H9 (cell line): ENCODE data around the gene CXCL12. TPM values are rescaled to one million over a fixed set of nuclear protein-coding genes. Genes with fewer than 3 reads are reported as not detected.

Source experiments
- DNase-seq: peaks from one replicate; pipeline ENCODE4 v3.0.0-alpha.2; 2017
- H2AFZ ChIP-seq: one replicate; pipeline ENCODE4 v1.6.1; 2013; ENCODE audit warnings: mild to moderate bottlenecking, low read length, control low read depth, moderate library complexity
- H2AK5ac ChIP-seq: 2 replicates; pipeline ENCODE4 v1.6.1; 2013; ENCODE audit warnings: low read length, control low read depth, mixed read lengths; ENCODE audit not compliant: insufficient read length
- H2BK120ac ChIP-seq: one replicate; pipeline ENCODE4 v1.6.1; 2013; ENCODE audit warnings: low read depth, mild to moderate bottlenecking, low read length, control low read depth, inconsistent platforms; ENCODE audit not compliant: poor library complexity, severe bottlenecking
- H2BK12ac ChIP-seq: 2 replicates; pipeline ENCODE4 v1.6.1; 2013; ENCODE audit warnings: low read length, control low read depth, mixed read lengths, low read depth; ENCODE audit not compliant: insufficient read length
- H2BK15ac ChIP-seq: 2 replicates; pipeline ENCODE4 v1.6.1; 2013; ENCODE audit warnings: low read depth, low read length, control low read depth
- H2BK20ac ChIP-seq: one replicate; pipeline ENCODE4 v1.6.1; 2013; ENCODE audit warnings: low read depth, mild to moderate bottlenecking, low read length, control low read depth, inconsistent platforms; ENCODE audit not compliant: poor library complexity, severe bottlenecking
- H2BK5ac ChIP-seq: 2 replicates; pipeline ENCODE4 v1.6.1; 2013; ENCODE audit warnings: low read length, control low read depth, mixed read lengths; ENCODE audit not compliant: insufficient read length
- H3K14ac ChIP-seq: 2 replicates; pipeline ENCODE4 v1.6.1; 2013; ENCODE audit warnings: low read length, control low read depth; ENCODE audit not compliant: insufficient read depth
- H3K18ac ChIP-seq: 2 replicates; pipeline ENCODE4 v1.6.1; 2013; ENCODE audit warnings: low read depth, mild to moderate bottlenecking, mixed read lengths, low read length, control low read depth; ENCODE audit not compliant: insufficient read length
- H3K23ac ChIP-seq: 2 replicates; pipeline ENCODE4 v1.6.1; 2013; ENCODE audit warnings: low read length, control low read depth, mixed read lengths, low read depth; ENCODE audit not compliant: insufficient read length
- H3K23me2 ChIP-seq: 2 replicates; pipeline ENCODE4 v1.6.1; 2013; ENCODE audit warnings: low read depth, mild to moderate bottlenecking, mixed read lengths, low read length, control low read depth; ENCODE audit not compliant: insufficient read length, poor library complexity, severe bottlenecking
- H3K27ac ChIP-seq: 2 replicates; pipeline ENCODE4 v1.5.1; 2013; ENCODE audit warnings: low read length, control low read depth, mixed read lengths, low read depth; ENCODE audit not compliant: insufficient read length
- H3K27me3 ChIP-seq: 2 replicates; pipeline ENCODE4 v1.6.1; 2013; ENCODE audit warnings: low read length, control low read depth, inconsistent platforms; ENCODE audit not compliant: insufficient read depth
- H3K4ac ChIP-seq: 2 replicates; pipeline ENCODE4 v1.6.1; 2013; ENCODE audit warnings: low read depth, mild to moderate bottlenecking, control low read depth, inconsistent platforms, low read length, moderate library complexity
- H3K4me1 ChIP-seq: 2 replicates; pipeline ENCODE4 v1.6.1; 2013; ENCODE audit warnings: low read length, control low read depth, inconsistent platforms; ENCODE audit not compliant: insufficient read depth
- H3K4me2 ChIP-seq: 2 replicates; pipeline ENCODE4 v1.6.1; 2013; ENCODE audit warnings: low read length, control low read depth, mixed read lengths; ENCODE audit not compliant: insufficient read length, insufficient read depth
- H3K56ac ChIP-seq: 2 replicates; pipeline ENCODE4 v1.6.1; 2013; ENCODE audit warnings: low read depth, mild to moderate bottlenecking, mixed read lengths, low read length, control low read depth; ENCODE audit not compliant: insufficient read length
- H3K79me1 ChIP-seq: 2 replicates; pipeline ENCODE4 v1.6.1; 2013; ENCODE audit warnings: low read depth, mild to moderate bottlenecking, moderate library complexity, low read length, control low read depth, inconsistent platforms; ENCODE audit not compliant: insufficient read depth, poor library complexity, severe bottlenecking
- H3K79me2 ChIP-seq: 2 replicates; pipeline ENCODE4 v1.6.1; 2013; ENCODE audit warnings: low read length, control low read depth, inconsistent platforms; ENCODE audit not compliant: insufficient read depth
- H3K9ac ChIP-seq: 2 replicates; pipeline ENCODE4 v1.6.1; 2013; ENCODE audit warnings: low read length, control low read depth, mixed read lengths; ENCODE audit not compliant: insufficient read length; ENCODE audit errors: extremely low read depth
- H3K9me3 ChIP-seq: one replicate; pipeline ENCODE4 v1.6.1; 2013; ENCODE audit warnings: low read depth, low read length, inconsistent platforms; ENCODE audit not compliant: control insufficient read depth
- H3T11ph ChIP-seq: one replicate; pipeline ENCODE4 v1.6.1; 2013; ENCODE audit warnings: mild to moderate bottlenecking, low read length, control low read depth, inconsistent platforms
- H4K20me1 ChIP-seq: one replicate; pipeline ENCODE4 v1.6.1; 2013; ENCODE audit not compliant: control insufficient read depth, insufficient read length, insufficient read depth
- H4K5ac ChIP-seq: 2 replicates; pipeline ENCODE4 v1.6.1; 2013; ENCODE audit warnings: low read depth, mild to moderate bottlenecking, mixed read lengths, low read length, control low read depth; ENCODE audit not compliant: insufficient read length
- H4K8ac ChIP-seq: replicated peaks from 2 replicates; pipeline ENCODE4 v1.6.1; 2013; ENCODE audit warnings: low read length, control low read depth, mixed read lengths, low read depth; ENCODE audit not compliant: insufficient read length
- H4K91ac ChIP-seq: 2 replicates; pipeline ENCODE4 v1.6.1; 2013; ENCODE audit warnings: low read depth, mild to moderate bottlenecking, moderate library complexity, mixed read lengths, low read length, control low read depth; ENCODE audit not compliant: insufficient read length
- H3K27ac Mint-ChIP-seq, 3 experiments: 2 replicates in 2 of 3; 3 replicates in 1 of 3; pipeline ENCODE4 v1.8.0; 2020 to 2021; ENCODE audit warnings: mixed read lengths in 3 of 3, mild to moderate bottlenecking in 1 of 3, moderate library complexity in 1 of 3
- H3K27me3 Mint-ChIP-seq: 2 replicates; pipeline ENCODE4 v1.8.0; 2021; ENCODE audit warnings: low read depth, mild to moderate bottlenecking, moderate library complexity, mixed read lengths
- H3K36me3 Mint-ChIP-seq, 3 experiments: 2 replicates in 2 of 3; 3 replicates in 1 of 3; pipeline ENCODE4 v1.8.0; 2020 to 2021; ENCODE audit warnings: low read depth in 3 of 3, mixed read lengths in 3 of 3; ENCODE audit not compliant: insufficient read depth in 1 of 3
- H3K4me1 Mint-ChIP-seq, 2 experiments: 2 replicates each; pipeline ENCODE4 v1.8.0; 2020; ENCODE audit warnings: mixed read lengths in 2 of 2
- H3K4me3 Mint-ChIP-seq, 2 experiments: 2 replicates in 1 of 2; 3 replicates in 1 of 2; pipeline ENCODE4 v1.8.0; 2020 to 2021; ENCODE audit warnings: mild to moderate bottlenecking in 2 of 2, mixed read lengths in 2 of 2, moderate library complexity in 1 of 2
- H3K9me3 Mint-ChIP-seq, 2 experiments: 2 replicates in 1 of 2; 3 replicates in 1 of 2; pipeline ENCODE4 v1.8.0; 2020; ENCODE audit warnings: mild to moderate bottlenecking in 2 of 2, mixed read lengths in 2 of 2, moderate library complexity in 1 of 2
- CTCF ChIP-seq: fragments of 200-600 bp; sonication (generic); conservative IDR thresholded peaks from 3 replicates; pipeline ENCODE4 v1.8.0; 2021; ENCODE audit warnings: antibody characterized with exemption, mild to moderate bottlenecking
- WGBS: extraction: QIAGEN DNeasy Blood & Tissue Kit; methylation state at CpG from one replicate; pipeline ENCODE4 v1.1.7; 2013; ENCODE audit warnings: missing lambda C conversion rate, low lambda C conversion rate, mixed read lengths; ENCODE audit not compliant: insufficient read length; ENCODE audit errors: extremely low coverage; 5-methylcytosine and 5-hydroxymethylcytosine counted together
- total RNA-seq: library from RNA; stranded (reverse); gene quantifications from 2 replicates; pipeline ENCODE4 v1.2.1, GENCODE V29; 2021

CXCL12 gene
- total RNA-seq, 1 experiment from 2014 or later, result 28.3 TPM

DNA sequence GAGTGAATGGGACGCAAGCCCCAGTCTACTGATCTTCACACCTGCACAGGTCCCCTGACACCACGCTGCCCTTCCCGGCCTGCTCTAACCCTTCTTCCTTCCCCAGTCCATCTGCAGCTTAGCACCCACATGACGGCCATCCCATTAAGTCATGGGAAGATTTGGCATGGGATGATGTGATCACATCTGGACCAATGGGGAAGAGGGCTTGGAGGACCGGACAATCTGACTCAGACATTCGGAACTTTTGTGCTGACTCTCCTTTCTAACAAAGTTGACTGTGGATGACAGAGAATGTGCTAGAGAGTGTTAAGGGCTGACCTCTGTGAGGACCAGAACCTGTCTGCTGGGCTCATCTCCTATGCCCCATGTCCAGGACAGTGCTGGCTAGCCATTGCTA is 15.6 kb downstream of the CXCL12 start:
- Histone ChIP-seq H3K4me2 (no peak overlapping the region), H4K20me1 (no peaks in the 10 kb centered on the region), H3K23me2 (no peaks in the 10 kb centered on the region), H3K9me3 (no peaks in the 10 kb centered on the region), H3K27me3 (no peaks in the 10 kb centered on the region), H4K5ac (no peak overlapping the region), H2BK120ac (no peak overlapping the region), H2BK20ac (no peak overlapping the region), H3K4ac (no peak overlapping the region; the same call in 1 of the 2 replicates), H4K91ac (no peak overlapping the region), H3K23ac (no peak overlapping the region), H2BK12ac (no peak overlapping the region), H3K4me1 (peaks cover 16% of the 10 kb centered on the region; the same call in 1 of the 2 replicates), H2BK15ac (no peak overlapping the region; the same call in 1 of the 2 replicates), H4K8ac (no peak overlapping the region), H3K18ac (peak overlapping the region; percentile 36), H2BK5ac (no peak overlapping the region), H3K79me2 (no peaks in the 10 kb centered on the region), H3K79me1 (no peaks in the 10 kb centered on the region), H2AK5ac (no peak overlapping the region), H3K56ac (no peak overlapping the region), H3K27ac (no peak overlapping the region), H3T11ph (no peak overlapping the region), H3K14ac (0 out of 2 replicates have a peak overlapping the region, but pooled peaks have one; percentile 41), H2AFZ (no peak overlapping the region), H3K9ac (no peak overlapping the region)
- Mint-ChIP-seq H3K4me1 (peaks cover 55 to 60% of the 10 kb centered on the region in 2 experiments), H3K36me3 (peaks cover 21 to 41% (median 33%) of the 10 kb centered on the region in 3 experiments), H3K27ac (peak overlapping the region in 1 of 3 experiments; percentile 91; a peak in 3 of 7 replicates), H3K27me3 (peaks cover 28% of the 10 kb centered on the region), H3K4me3 (peak overlapping the region in 1 of 2 experiments; percentile 8; a peak in 1 of 5 replicates), H3K9me3 (no peaks in the 10 kb centered on the region; a peak in 1 of 5 replicates)
- WGBS, result no CpG with 5 or more reads among the region's 6 CpGs
- DNase-seq, result no peak
- no peak for TF ChIP-seq CTCF
